Measurements from ENCODE around the gene SHCBP1. TPM values are rescaled to one million over a fixed set of nuclear protein-coding genes. Genes with fewer than 3 reads are reported as not detected.

SHCBP1 gene
- total RNA-seq, 1 experiment from 2014 or later = 22.2 TPM

DNA sequence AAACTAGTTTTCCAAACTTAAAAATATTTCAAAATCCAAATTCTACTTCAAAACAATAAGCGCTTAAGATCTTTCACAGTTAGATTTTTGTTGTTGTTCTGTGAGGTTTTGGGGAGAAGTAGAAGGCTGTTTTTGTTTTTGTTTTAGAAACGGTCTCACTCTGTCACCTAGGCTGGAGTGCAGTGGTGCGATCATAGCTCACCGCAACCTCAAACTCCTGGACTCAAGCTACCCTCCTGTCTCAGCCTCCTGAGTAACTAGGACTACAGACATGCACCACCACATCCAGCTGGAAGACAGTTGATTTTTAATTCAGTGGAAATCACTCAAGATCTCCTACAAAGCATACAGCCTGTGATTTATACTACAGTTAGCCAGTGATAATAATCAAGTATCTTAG, 2.7 kb downstream of the SHCBP1 start:
- no peaks in the 10 kb centered on the region for H3K27me3 ChIP-seq (ENCODE audit: control insufficient read depth, insufficient read depth, low read length)
- DNase-seq (ENCODE audit: low read depth, low spot score) (no peak), ATAC-seq (no peak)
- H3K9me3 ChIP-seq (ENCODE audit: control insufficient read depth, insufficient read depth, low read depth, low read length) = no peaks in the 10 kb centered on the region
- H3K36me3 ChIP-seq (ENCODE audit: control insufficient read depth, insufficient read depth, low read length) = peaks cover 3% of the 10 kb centered on the region
- peaks cover 7% of the 10 kb centered on the region; the same call in 1 of the 2 replicates for H3K4me1 ChIP-seq (ENCODE audit: control insufficient read depth, insufficient read depth, low read length)
- H3K4me3 ChIP-seq (ENCODE audit: low read depth in 2 of 2, low read length in 2 of 2) = no peak overlapping the region
- H3K27ac ChIP-seq (ENCODE audit: low read length) = no peak overlapping the region
- BruUV-seq (replicated peaks) = no TSS peak
- ChIA-PET CTCF (no interaction called here), POLR2A (no interaction called here)
- intact Hi-C loops (cut with micrococcal nuclease; ENCODE audit: unreplicated experiment) (no loop called here), in situ Hi-C loops (cut with HindIII; ENCODE audit: low pct_unique_long_range_greater_than_20kb, low sequenced_read_pairs) (no loop called here)
- TF ChIP-seq SIN3A (IDR thresholded peaks at IDR 0.05; ENCODE audit: borderline replicate concordance, insufficient read depth, low read depth, low read length) (no peak), TCF7L2 (IDR thresholded peaks at IDR 0.05; ENCODE audit: low read depth, low read length) (no peak), POLR2AphosphoS5 (IDR thresholded peaks at IDR 0.05; ENCODE audit: low read depth, low read length) (no peak)
- TF ChIP-seq, protein P1, sequence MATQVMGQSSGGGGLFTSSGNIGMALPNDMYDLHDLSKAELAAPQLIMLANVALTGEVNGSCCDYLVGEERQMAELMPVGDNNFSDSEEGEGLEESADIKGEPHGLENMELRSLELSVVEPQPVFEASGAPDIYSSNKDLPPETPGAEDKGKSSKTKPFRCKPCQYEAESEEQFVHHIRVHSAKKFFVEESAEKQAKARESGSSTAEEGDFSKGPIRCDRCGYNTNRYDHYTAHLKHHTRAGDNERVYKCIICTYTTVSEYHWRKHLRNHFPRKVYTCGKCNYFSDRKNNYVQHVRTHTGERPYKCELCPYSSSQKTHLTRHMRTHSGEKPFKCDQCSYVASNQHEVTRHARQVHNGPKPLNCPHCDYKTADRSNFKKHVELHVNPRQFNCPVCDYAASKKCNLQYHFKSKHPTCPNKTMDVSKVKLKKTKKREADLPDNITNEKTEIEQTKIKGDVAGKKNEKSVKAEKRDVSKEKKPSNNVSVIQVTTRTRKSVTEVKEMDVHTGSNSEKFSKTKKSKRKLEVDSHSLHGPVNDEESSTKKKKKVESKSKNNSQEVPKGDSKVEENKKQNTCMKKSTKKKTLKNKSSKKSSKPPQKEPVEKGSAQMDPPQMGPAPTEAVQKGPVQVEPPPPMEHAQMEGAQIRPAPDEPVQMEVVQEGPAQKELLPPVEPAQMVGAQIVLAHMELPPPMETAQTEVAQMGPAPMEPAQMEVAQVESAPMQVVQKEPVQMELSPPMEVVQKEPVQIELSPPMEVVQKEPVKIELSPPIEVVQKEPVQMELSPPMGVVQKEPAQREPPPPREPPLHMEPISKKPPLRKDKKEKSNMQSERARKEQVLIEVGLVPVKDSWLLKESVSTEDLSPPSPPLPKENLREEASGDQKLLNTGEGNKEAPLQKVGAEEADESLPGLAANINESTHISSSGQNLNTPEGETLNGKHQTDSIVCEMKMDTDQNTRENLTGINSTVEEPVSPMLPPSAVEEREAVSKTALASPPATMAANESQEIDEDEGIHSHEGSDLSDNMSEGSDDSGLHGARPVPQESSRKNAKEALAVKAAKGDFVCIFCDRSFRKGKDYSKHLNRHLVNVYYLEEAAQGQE (IDR thresholded peaks at IDR 0.05; ENCODE audit: insufficient read depth in 1 of 2, low read depth in 2 of 2, low read length in 1 of 2) = no peak
- TF ChIP-seq, protein P2, sequence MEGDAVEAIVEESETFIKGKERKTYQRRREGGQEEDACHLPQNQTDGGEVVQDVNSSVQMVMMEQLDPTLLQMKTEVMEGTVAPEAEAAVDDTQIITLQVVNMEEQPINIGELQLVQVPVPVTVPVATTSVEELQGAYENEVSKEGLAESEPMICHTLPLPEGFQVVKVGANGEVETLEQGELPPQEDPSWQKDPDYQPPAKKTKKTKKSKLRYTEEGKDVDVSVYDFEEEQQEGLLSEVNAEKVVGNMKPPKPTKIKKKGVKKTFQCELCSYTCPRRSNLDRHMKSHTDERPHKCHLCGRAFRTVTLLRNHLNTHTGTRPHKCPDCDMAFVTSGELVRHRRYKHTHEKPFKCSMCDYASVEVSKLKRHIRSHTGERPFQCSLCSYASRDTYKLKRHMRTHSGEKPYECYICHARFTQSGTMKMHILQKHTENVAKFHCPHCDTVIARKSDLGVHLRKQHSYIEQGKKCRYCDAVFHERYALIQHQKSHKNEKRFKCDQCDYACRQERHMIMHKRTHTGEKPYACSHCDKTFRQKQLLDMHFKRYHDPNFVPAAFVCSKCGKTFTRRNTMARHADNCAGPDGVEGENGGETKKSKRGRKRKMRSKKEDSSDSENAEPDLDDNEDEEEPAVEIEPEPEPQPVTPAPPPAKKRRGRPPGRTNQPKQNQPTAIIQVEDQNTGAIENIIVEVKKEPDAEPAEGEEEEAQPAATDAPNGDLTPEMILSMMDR (IDR thresholded peaks at IDR 0.05) = no peak

DNA sequence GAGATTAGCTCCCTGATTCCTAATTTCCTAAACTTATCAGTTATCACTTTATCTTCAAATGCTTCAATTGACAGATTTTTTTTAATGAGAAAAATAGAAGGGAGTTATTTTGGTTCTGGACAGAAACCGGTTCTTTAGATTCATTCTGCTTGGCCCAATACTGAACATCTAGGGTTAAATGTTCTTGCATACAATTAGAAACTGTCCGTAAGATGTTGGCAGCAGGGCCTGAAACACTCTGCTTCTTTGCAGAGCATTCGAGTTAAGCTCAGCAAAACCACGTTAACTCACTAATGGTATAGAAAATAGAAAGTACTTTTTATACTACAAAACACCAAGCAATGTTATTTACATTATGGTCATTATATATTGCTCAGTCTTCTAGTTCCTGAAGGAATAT, 7.2 kb downstream of the SHCBP1 start:
- in situ Hi-C loops (cut with HindIII; ENCODE audit: low pct_unique_long_range_greater_than_20kb, low sequenced_read_pairs) = no loop called here

More for the DNA sequence above, 7.2 kb downstream of the SHCBP1 start:
- no peaks in the 10 kb centered on the region for H3K27me3 ChIP-seq (ENCODE audit: control insufficient read depth, insufficient read depth, low read length)
- H3K4me1 ChIP-seq (ENCODE audit: control insufficient read depth, insufficient read depth, low read length) = no peaks in the 10 kb centered on the region
- ChIA-PET CTCF (interaction anchor here (0.5 kb wide), 1 partner anchor 1494 kb away, joined by 3 read pairs; no protein-coding TSS in a partner anchor), POLR2A (no interaction called here)
- H3K9me3 ChIP-seq (ENCODE audit: control insufficient read depth, insufficient read depth, low read depth, low read length) = no peaks in the 10 kb centered on the region
- DNase-seq (ENCODE audit: low read depth, low spot score) (no peak), ATAC-seq (no peak)
- intact Hi-C loops (cut with micrococcal nuclease; ENCODE audit: unreplicated experiment) = no loop called here
- peaks cover 3% of the 10 kb centered on the region; the same call in 1 of the 2 replicates for H3K36me3 ChIP-seq (ENCODE audit: control insufficient read depth, insufficient read depth, low read length)
- BruUV-seq (replicated peaks) = no TSS peak
- no peak overlapping the region for H3K4me3 ChIP-seq (ENCODE audit: low read depth in 2 of 2, low read length in 2 of 2)
- TF ChIP-seq TCF7L2 (IDR thresholded peaks at IDR 0.05; ENCODE audit: low read depth, low read length) (no peak), SIN3A (IDR thresholded peaks at IDR 0.05; ENCODE audit: borderline replicate concordance, insufficient read depth, low read depth, low read length) (no peak), POLR2AphosphoS5 (IDR thresholded peaks at IDR 0.05; ENCODE audit: low read depth, low read length) (no peak)
- TF ChIP-seq, protein P2 (IDR thresholded peaks at IDR 0.05) = no peak
- TF ChIP-seq, protein P1 (IDR thresholded peaks at IDR 0.05; ENCODE audit: insufficient read depth in 1 of 2, low read depth in 2 of 2, low read length in 1 of 2) = no peak
- H3K27ac ChIP-seq (ENCODE audit: low read length) = no peak overlapping the region

Measured in Panc1 (cell line).